GM23338 (cell line): Measurements from ENCODE around the gene CDCA7. TPM values are rescaled to one million over a fixed set of nuclear protein-coding genes. Genes with fewer than 3 reads are reported as not detected.

Source experiments
- ATAC-seq: fragments of 200-7000 bp; cut with Tn5 transposase; 3 replicates; pipeline ENCODE4 v1.9.1; 2020
- DNase-seq: peaks from one replicate; pipeline ENCODE4 v3.0.0-alpha.2; 2015; ENCODE audit warnings: low spot score
- H2AFZ ChIP-seq: fragments of 200-600 bp; sonication (generic); 2 replicates; pipeline ENCODE4 v1.8.0; 2016; ENCODE audit warnings: antibody characterized with exemption, mild to moderate bottlenecking, moderate library complexity
- H3F3A ChIP-seq: fragments of 200-600 bp; sonication (generic); replicated peaks from 2 replicates; pipeline ENCODE4 v1.8.0; 2017; ENCODE audit warnings: antibody characterized with exemption, mixed run types, low read depth
- H3K27ac ChIP-seq: fragments of 200-600 bp; sonication (generic); 2 replicates; pipeline ENCODE4 v1.6.1; 2016; ENCODE audit warnings: low read depth
- H3K27me3 ChIP-seq: fragments of 200-600 bp; sonication (generic); 2 replicates; pipeline ENCODE4 v1.8.0; 2016; ENCODE audit warnings: mild to moderate bottlenecking, mixed run types, moderate library complexity; ENCODE audit not compliant: insufficient read depth
- H3K36me3 ChIP-seq: fragments of 200-600 bp; sonication (generic); 2 replicates; pipeline ENCODE4 v1.8.0; 2016; ENCODE audit warnings: mild to moderate bottlenecking; ENCODE audit not compliant: insufficient read depth
- H3K4me1 ChIP-seq: fragments of 200-600 bp; sonication (generic); 2 replicates; pipeline ENCODE4 v1.8.0; 2016; ENCODE audit warnings: mild to moderate bottlenecking, moderate library complexity; ENCODE audit not compliant: insufficient read depth
- H3K4me2 ChIP-seq: fragments of 200-600 bp; sonication (generic); 2 replicates; pipeline ENCODE4 v1.7.1; 2017; ENCODE audit warnings: mixed run types
- H3K4me3 ChIP-seq: fragments of 200-600 bp; sonication (generic); 2 replicates; pipeline ENCODE4 v1.6.1; 2016; ENCODE audit warnings: mixed run types
- H3K79me2 ChIP-seq: fragments of 200-600 bp; sonication (generic); replicated peaks from 2 replicates; pipeline ENCODE4 v1.8.0; 2017; ENCODE audit warnings: mild to moderate bottlenecking; ENCODE audit not compliant: insufficient read depth
- H3K9me2 ChIP-seq: fragments of 200-600 bp; sonication (generic); 2 replicates; pipeline ENCODE4 v1.8.0; 2017; ENCODE audit not compliant: insufficient read depth
- H4K20me1 ChIP-seq: fragments of 200-600 bp; sonication (generic); replicated peaks from 2 replicates; pipeline ENCODE4 v1.8.0; 2017; ENCODE audit warnings: mild to moderate bottlenecking; ENCODE audit not compliant: insufficient read depth
- H3K27ac Mint-ChIP-seq: 2 replicates; pipeline ENCODE4 v1.8.0; 2020; ENCODE audit warnings: inconsistent platforms, mild to moderate bottlenecking, moderate library complexity, mixed read lengths
- H3K27me3 Mint-ChIP-seq: 3 replicates; pipeline ENCODE4 v1.8.0; 2022; ENCODE audit warnings: low read depth, mild to moderate bottlenecking, moderate library complexity, mixed read lengths, inconsistent platforms; ENCODE audit not compliant: insufficient read depth, poor library complexity
- H3K36me3 Mint-ChIP-seq: 3 replicates; pipeline ENCODE4 v1.8.0; 2021; ENCODE audit warnings: low read depth, mild to moderate bottlenecking, inconsistent platforms, moderate library complexity, mixed read lengths
- H3K4me1 Mint-ChIP-seq: 3 replicates; pipeline ENCODE4 v1.8.0; 2020; ENCODE audit warnings: mild to moderate bottlenecking, inconsistent platforms, mixed read lengths
- H3K4me3 Mint-ChIP-seq: 3 replicates; pipeline ENCODE4 v1.8.0; 2021; ENCODE audit warnings: moderate library complexity, mild to moderate bottlenecking, inconsistent platforms, mixed read lengths
- H3K9me3 Mint-ChIP-seq: 3 replicates; pipeline ENCODE4 v1.8.0; 2020; ENCODE audit warnings: moderate library complexity, mild to moderate bottlenecking, inconsistent platforms, mixed read lengths
- CREB1 ChIP-seq: fragments of 250-450 bp; sonication (Bioruptor Pico); IDR thresholded peaks from 2 replicates; pipeline ENCODE4 v1.5.0; 2020; ENCODE audit warnings: low read depth, mild to moderate bottlenecking, moderate library complexity
- CTCF ChIP-seq, 2 experiments: fragments of 200-600 bp in 1 of 2; sonication (generic) in 1 of 2; conservative IDR thresholded peaks; 2 replicates each; pipeline versions ENCODE4 v1.5.1 to v1.6.1; 2016 to 2017; ENCODE audit warnings: antibody characterized with exemption in 2 of 2, low read depth in 2 of 2, mild to moderate bottlenecking in 2 of 2, moderate library complexity in 1 of 2
- ETS1 ChIP-seq: IDR thresholded peaks from 2 replicates; pipeline ENCODE4 v1.6.1; 2016; ENCODE audit warnings: antibody characterized with exemption
- EZH2 ChIP-seq: fragments of 200-600 bp; sonication (generic); IDR thresholded peaks from one replicate; pipeline ENCODE4 v1.8.0; 2017; ENCODE audit warnings: antibody characterized with exemption, mild to moderate bottlenecking, low read depth; ENCODE audit not compliant: unreplicated experiment
- EZH2phosphoT487 ChIP-seq: fragments of 200-600 bp; sonication (generic); IDR thresholded peaks from one replicate; pipeline ENCODE4 v1.8.1; 2018; ENCODE audit warnings: antibody characterized with exemption; ENCODE audit not compliant: unreplicated experiment
- JUNB ChIP-seq: IDR thresholded peaks from one replicate; pipeline ENCODE4 v1.6.1; 2016; ENCODE audit warnings: antibody characterized with exemption; ENCODE audit not compliant: unreplicated experiment
- NANOG ChIP-seq: IDR thresholded peaks from 2 replicates; pipeline ENCODE4 v1.6.1; 2016; ENCODE audit warnings: antibody characterized with exemption, borderline replicate concordance
- POLR2AphosphoS5 ChIP-seq: IDR thresholded peaks from 2 replicates; pipeline ENCODE4 v1.6.1; 2016; ENCODE audit warnings: antibody characterized with exemption, low read depth
- REST ChIP-seq: IDR thresholded peaks from one replicate; pipeline ENCODE4 v1.6.1; 2018; ENCODE audit warnings: antibody characterized with exemption; ENCODE audit not compliant: unreplicated experiment
- STAT1 ChIP-seq: IDR thresholded peaks from one replicate; pipeline ENCODE4 v1.6.1; 2016; ENCODE audit warnings: antibody characterized with exemption; ENCODE audit not compliant: unreplicated experiment
- ZNF114 ChIP-seq: fragments of 250-450 bp; sonication (Bioruptor Pico); IDR thresholded peaks from 2 replicates; pipeline ENCODE4 v1.5.0; 2020; ENCODE audit warnings: mild to moderate bottlenecking, moderate library complexity
- ZNF331 ChIP-seq: fragments of 250-450 bp; sonication (Bioruptor Pico); IDR thresholded peaks from 2 replicates; pipeline ENCODE4 v1.5.0; 2020; ENCODE audit warnings: low read depth, mild to moderate bottlenecking, moderate library complexity
- ZNF462 ChIP-seq: fragments of 250-450 bp; sonication (Bioruptor Pico); IDR thresholded peaks from 2 replicates; pipeline ENCODE4 v1.5.0; 2020; ENCODE audit warnings: mild to moderate bottlenecking, moderate library complexity
- polyA plus RNA-seq: library from polyadenylated mRNA; unstranded; fragments of >200 nt; fragmentation: Nextera tagmentation; extraction: Ambion mirVana; gene quantifications from 2 replicates; pipeline ENCODE4 v1.2.1, GENCODE V29; 2016
- total RNA-seq: library from RNA; depleted of rRNA; stranded (reverse); fragments of >200 nt; shearing (Covaris generic); gene quantifications from 2 replicates; pipeline ENCODE4 v1.2.3, GENCODE V29; 2014

The CDCA7 gene
- total and polyA plus RNA-seq, 2 experiments from 2014 or later: 63.7 to 95.5 TPM

GRCh38 chr2:173390036-173390435, 35.4 kb downstream of the CDCA7 start:
- H3K4me3 ChIP-seq: no peak overlapping the region
- H3K4me1 Mint-ChIP-seq: peaks cover 41% of the 10 kb centered on the region
- H3K9me3 Mint-ChIP-seq: no peaks in the 10 kb centered on the region
- H3K27ac Mint-ChIP-seq: no peak overlapping the region
- H3K4me2 ChIP-seq: no peak overlapping the region
- H4K20me1 ChIP-seq: no peaks in the 10 kb centered on the region
- no peak for TF ChIP-seq ZNF114
- no peak for TF ChIP-seq EZH2
- no peak for TF ChIP-seq NANOG
- no peak for TF ChIP-seq REST
- no peak for TF ChIP-seq POLR2AphosphoS5
- no peak for TF ChIP-seq ETS1
- no peak for TF ChIP-seq CREB1 (CRISPR knock-in tag)
- no peak for TF ChIP-seq STAT1
- TF ChIP-seq CTCF (conservative IDR thresholded peaks at IDR 0.05; ENCODE audit: low read depth in 2 of 2): no peak
- TF ChIP-seq ZNF331 (CRISPR knock-in tag): no peak
- no peak for TF ChIP-seq JUNB
- TF ChIP-seq EZH2phosphoT487: no peak
- TF ChIP-seq ZNF462 (CRISPR knock-in tag): no peak
- no peaks in the 10 kb centered on the region for H3K36me3 Mint-ChIP-seq
- no peaks in the 10 kb centered on the region for H3K27me3 ChIP-seq
- no peaks in the 10 kb centered on the region for H3K79me2 ChIP-seq
- no peaks in the 10 kb centered on the region for H3F3A ChIP-seq
- no peak for ATAC-seq
- no peaks in the 10 kb centered on the region for H3K9me2 ChIP-seq
- peak overlapping the region; percentile 43; the same call in 1 of the 2 replicates for H2AFZ ChIP-seq
- peaks cover 32% of the 10 kb centered on the region for H3K4me1 ChIP-seq
- H3K27ac ChIP-seq: no peak overlapping the region
- no peaks in the 10 kb centered on the region; the same call in 1 of the 2 replicates for H3K36me3 ChIP-seq
- no peak overlapping the region for H3K4me3 Mint-ChIP-seq
- peaks cover 1% of the 10 kb centered on the region for H3K27me3 Mint-ChIP-seq
- no peak for DNase-seq
